NCI-H2196 treated with DMSO at 0.1 percent for 48 hours (cell line): ENCODE measurements around the gene PSMC3IP.
"Not testable (repeated sequence)": the region's sequence is repeated elsewhere in the genome, so short reads cannot be mapped to it uniquely, and the experiment has no call there.

Experiments
- DNase-seq: peaks from one replicate; lab custom pipeline; 2025; ENCODE audit not compliant: unreplicated experiment; lab: John Stamatoyannopoulos, UW

PSMC3IP gene

DNA sequence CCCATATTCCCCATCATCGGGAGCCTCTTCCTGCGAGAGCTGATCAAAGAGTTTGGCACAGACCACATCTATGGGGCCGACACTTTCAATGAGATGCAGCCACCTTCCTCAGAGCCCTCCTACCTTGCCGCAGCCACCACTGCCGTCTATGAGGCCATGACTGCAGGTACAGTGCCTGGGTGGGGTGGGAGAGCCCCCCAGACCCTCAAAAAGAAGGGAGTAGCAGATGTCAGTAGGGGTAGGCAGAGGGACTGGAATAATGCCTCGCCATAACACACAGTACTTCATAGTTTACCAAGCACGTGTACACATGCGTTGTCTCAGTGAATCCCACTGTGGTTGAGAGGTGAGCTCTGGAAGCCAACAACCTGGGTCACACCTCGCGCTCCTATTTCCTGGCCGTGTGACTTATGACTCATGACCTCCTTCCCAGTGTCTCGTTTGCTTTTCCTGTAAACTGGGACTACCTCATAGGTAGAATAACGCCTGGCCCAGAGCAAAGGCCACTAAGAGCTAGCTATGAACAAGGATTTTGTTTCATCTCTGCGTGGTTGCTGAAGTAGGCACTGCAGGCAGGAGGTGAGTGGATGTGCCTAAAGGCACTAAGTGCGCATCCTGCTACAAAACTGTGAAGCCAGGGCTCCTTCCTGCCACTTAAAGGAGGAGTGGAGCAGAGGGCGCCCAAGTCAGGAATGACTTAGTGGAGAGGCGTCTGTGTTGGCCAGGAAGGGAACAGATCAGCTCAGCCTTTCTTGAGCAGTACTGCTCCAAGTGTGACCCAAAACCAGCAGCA lies 36.3 kb downstream of the PSMC3IP start:
- DNase-seq: peak; percentile 12

DNA sequence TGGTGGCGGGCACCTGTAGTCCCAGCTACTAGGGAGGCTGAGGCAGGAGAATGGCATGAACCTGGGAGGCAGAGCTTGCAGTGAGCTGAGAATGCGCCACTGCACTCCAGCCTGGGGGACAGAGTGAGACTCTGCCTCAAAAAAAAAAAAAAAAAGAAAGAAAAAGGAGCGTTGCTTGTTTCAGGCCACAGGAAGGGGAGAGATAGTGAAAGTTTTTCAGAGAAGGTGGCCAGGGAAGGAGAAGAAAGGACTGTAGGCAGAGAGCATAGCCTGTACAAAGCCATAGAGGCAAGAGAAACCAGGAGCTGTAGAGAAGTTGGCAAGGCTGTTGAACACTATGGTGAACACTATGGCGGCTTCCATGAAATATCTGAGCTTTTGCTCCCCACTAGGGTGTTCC lies 37.0 kb downstream of the PSMC3IP start:
- DNase-seq: not testable (repeated sequence)

GRCh38 chr17:42538482-42538881 lies 39.0 kb downstream of the PSMC3IP start:
- no peak for DNase-seq

DNA sequence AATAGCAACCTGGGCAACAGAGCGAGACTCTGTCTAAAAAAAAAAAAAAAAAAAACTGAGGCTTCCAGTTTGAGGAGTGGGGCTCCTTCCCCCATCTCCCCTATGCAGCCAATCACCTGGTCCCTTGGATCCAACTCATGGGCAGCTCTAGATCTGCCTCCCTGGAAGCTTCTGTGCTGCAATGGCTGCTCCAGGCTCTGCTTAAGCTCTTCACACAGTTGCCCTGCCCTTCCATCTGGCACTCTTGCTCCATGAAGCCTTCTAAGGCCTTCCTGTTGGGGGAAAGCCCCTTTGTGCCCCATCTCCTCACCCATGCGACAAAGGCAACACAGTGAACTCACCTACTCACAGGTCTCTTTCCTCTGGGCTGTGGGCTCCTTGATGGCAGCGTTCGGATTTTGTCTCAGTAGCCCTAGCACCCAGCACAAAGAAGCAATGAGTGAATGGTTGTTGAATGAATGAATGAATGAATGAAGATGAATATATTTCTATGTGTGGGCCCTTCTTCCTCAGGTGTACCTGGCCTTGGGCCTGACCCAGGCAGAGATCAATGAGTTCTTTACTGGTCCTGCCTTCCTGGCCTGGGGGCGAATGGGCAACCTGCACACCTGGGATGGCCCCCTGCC lies 39.6 kb downstream of the PSMC3IP start:
- no peak for DNase-seq

- DNase-seq: no peak
These were observed 40.2 kb downstream of the PSMC3IP start for GRCh38 chr17:42537156-42537805.

GRCh38 chr17:42536372-42537155 lies 41.0 kb downstream of the PSMC3IP start:
- peak; percentile 58 for DNase-seq

- peak; percentile 19 for DNase-seq
These were observed 41.5 kb downstream of the PSMC3IP start, which contains the start of gene NAGLU for GRCh38 chr17:42536048-42536371. Gene NAGLU (plus strand): TSS chr17:42536241. CDS start chr17:42536273, 32 bp downstream.

- no peak for DNase-seq
These were observed 42.1 kb downstream of the PSMC3IP start for GRCh38 chr17:42535155-42536047.

DNA sequence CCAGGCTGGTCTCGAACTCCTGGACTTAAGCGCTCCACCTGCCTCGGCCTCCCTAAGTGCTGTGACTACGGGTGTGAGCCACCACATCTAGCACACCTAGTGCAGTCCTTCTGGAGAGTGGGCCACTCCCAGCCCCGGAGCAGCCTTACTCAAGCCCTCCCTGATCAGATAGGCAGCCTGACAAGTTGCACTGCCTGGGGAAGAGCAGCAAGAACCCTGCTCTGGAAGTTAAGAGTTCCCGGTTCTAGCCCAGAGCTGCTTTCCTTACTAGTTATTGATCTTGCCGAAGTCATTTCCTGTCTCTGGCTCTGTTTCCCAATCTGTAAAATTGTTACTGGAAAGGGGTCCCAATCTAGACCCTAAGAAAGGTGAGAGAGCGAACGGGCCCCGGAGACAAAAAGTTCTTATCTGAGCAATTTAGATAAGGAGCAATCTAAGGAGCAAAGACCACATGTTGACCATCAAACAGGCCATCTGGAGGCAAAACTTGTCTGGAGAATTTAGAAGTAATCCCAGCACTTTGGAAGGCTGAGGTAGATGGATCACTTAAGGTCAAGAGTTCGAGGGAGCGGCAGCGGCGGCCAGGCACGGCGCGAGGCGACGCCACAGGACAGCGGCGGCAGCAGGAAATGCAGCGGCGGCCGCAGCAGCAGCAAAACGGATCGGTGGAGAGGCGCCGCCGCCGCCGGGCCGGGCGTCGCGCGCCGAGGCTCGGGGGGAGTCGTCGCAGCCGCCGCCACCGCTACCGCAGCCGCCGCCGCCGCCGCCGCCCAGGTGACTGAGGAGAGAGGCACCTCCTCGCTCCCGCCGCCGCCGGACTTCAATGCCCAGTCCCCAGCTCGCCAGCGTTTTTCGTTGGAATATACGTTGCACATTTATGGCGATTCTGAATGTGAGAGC lies 45.8 kb downstream of the PSMC3IP start:
- no peak for DNase-seq

- no peak for DNase-seq
These were observed 46.5 kb downstream of the PSMC3IP start for GRCh38 chr17:42530952-42531454.

- no peak for DNase-seq
These were observed 48.5 kb downstream of the PSMC3IP start for GRCh38 chr17:42529061-42529460.

GRCh38 chr17:42527932-42528331 lies 49.6 kb downstream of the PSMC3IP start:
- no peak for DNase-seq

GRCh38 chr17:42526031-42526444 lies 51.5 kb downstream of the PSMC3IP start:
- DNase-seq: no peak

DNA sequence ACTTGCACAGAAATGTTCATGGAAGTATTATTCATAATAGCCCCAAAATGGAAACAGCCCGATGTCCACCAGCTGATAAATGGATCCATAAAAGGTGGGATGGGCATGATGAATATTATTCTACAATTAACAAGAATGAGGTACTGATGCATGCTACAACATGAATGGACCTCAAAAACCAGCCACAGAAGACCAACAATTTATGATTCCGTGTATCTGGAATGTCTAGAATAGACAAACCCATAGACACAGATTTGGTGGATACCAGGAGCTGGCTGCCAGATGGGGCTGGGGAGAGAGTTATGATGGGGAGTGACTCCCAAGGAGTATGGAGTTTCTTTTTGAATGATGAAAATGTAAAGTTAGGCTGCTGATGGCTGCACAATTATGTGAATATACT lies 52.3 kb downstream of the PSMC3IP start:
- DNase-seq: no peak

GRCh38 chr17:42522798-42523278 lies 54.7 kb downstream of the PSMC3IP start:
- no peak for DNase-seq
